A549 (cell line): ENCODE measurements around the gene TGFBR1. TPM values are rescaled to one million over a fixed set of nuclear protein-coding genes. Genes with fewer than 3 reads are reported as not detected.

Experiments
- ATAC-seq, 2 experiments: fragments of 200-7000 bp in 1 of 2; fragments of >200 bp in 1 of 2; cut with Nextera tagmentation in 1 of 2; cut with Tn5 transposase in 1 of 2; 3 replicates each; pipeline versions ENCODE4 v1.8.0 to v1.9.1; 2018 to 2020; ENCODE audit warnings: mild to moderate bottlenecking in 1 of 2, moderate library complexity in 1 of 2
- CTCF ChIA-PET: fragments of 300-600 bp; sonication (Branson Sonifier 250); formaldehyde crosslinking; extraction: SDS; loops from one replicate; lab custom pipeline; 2021; ENCODE audit warnings: antibody characterized with exemption, inconsistent platforms; lab: Yijun Ruan, JAX
- POLR2A ChIA-PET: fragments of 350-600 bp; formaldehyde crosslinking; extraction: SDS; loops from one replicate; lab custom pipeline; 2021; ENCODE audit warnings: antibody characterized with exemption, inconsistent platforms; lab: Yijun Ruan, JAX
- DNase-seq, 2 experiments: peaks; one replicate each; pipeline versions ENCODE4 v3.0.0 to v3.0.0-alpha.2; 2011 to 2016; ENCODE audit warnings: low read depth in 1 of 2, low spot score in 1 of 2
- FAIRE-seq: peaks from 2 replicates; lab custom pipeline; 2011; peaks lifted over from hg19 to GRCh38; lab: Jason Lieb, UNC
- H3K27ac ChIP-seq, 2 experiments: fragments of >200 bp; sonication (Bioruptor Twin); formaldehyde crosslinking; 3 replicates each; pipeline ENCODE4 v1.5.1; 2016 to 2017
- H3K4me1 ChIP-seq: fragments of >200 bp; sonication (Bioruptor Twin); formaldehyde crosslinking; 3 replicates; pipeline ENCODE4 v1.6.1; 2016
- H3K4me2 ChIP-seq: fragments of >200 bp; sonication (Bioruptor Twin); formaldehyde crosslinking; 3 replicates; pipeline ENCODE4 v1.6.1; 2016
- H3K4me3 ChIP-seq: fragments of >200 bp; sonication (Bioruptor Twin); formaldehyde crosslinking; 3 replicates; pipeline ENCODE4 v1.5.1; 2016
- H3K9me3 ChIP-seq: fragments of >200 bp; sonication (Bioruptor Twin); formaldehyde crosslinking; 3 replicates; pipeline ENCODE4 v1.6.1; 2016
- BHLHE40 ChIP-seq: IDR thresholded peaks from 2 replicates; pipeline ENCODE4 v1.6.1; 2012; ENCODE audit warnings: low read depth, low read length, inconsistent platforms
- CBX2 ChIP-seq: fragments of 200-600 bp; sonication (generic); IDR thresholded peaks from 2 replicates; pipeline ENCODE4 v1.6.1; 2016; ENCODE audit warnings: low read depth, mild to moderate bottlenecking, borderline replicate concordance
- CEBPB ChIP-seq, 2 experiments: fragments of >200 bp in 1 of 2; sonication (Bioruptor Twin) in 1 of 2; formaldehyde crosslinking in 1 of 2; IDR thresholded peaks; 2 replicates each; pipeline ENCODE4 v1.6.1; 2012 to 2016
- CHD2 ChIP-seq: fragments of 150-350 bp; IDR thresholded peaks from 2 replicates; pipeline ENCODE4 v1.6.1; 2014; ENCODE audit warnings: low read length; ENCODE audit not compliant: partially characterized antibody
- CHD4 ChIP-seq: fragments of 200-600 bp; sonication (generic); IDR thresholded peaks from 2 replicates; pipeline ENCODE4 v1.6.1; 2016; ENCODE audit warnings: antibody characterized with exemption, mild to moderate bottlenecking, borderline replicate concordance
- EHF ChIP-seq: fragments of 250-450 bp; sonication (Bioruptor Pico); IDR thresholded peaks from 2 replicates; pipeline ENCODE4 v1.5.0; 2020; ENCODE audit warnings: mild to moderate bottlenecking
- ESRRA ChIP-seq: fragments of 150-350 bp; IDR thresholded peaks from 2 replicates; pipeline ENCODE4 v1.6.1; 2014; ENCODE audit warnings: mild to moderate bottlenecking, low read length, borderline replicate concordance
- FOXS1 ChIP-seq: fragments of 250-450 bp; sonication (Bioruptor Pico); IDR thresholded peaks from 2 replicates; pipeline ENCODE4 v1.5.0; 2020; ENCODE audit warnings: mild to moderate bottlenecking, moderate library complexity
- GATA3 ChIP-seq: IDR thresholded peaks from 2 replicates; pipeline ENCODE4 v1.6.1; 2012; ENCODE audit warnings: borderline replicate concordance
- HEYL ChIP-seq: fragments of 250-450 bp; sonication (Bioruptor Pico); IDR thresholded peaks from 2 replicates; pipeline ENCODE4 v1.8.0; 2021; ENCODE audit warnings: mild to moderate bottlenecking, moderate library complexity
- HOXB5 ChIP-seq: fragments of 250-450 bp; sonication (Bioruptor Pico); IDR thresholded peaks from 2 replicates; pipeline ENCODE4 v1.5.0; 2020; ENCODE audit warnings: mild to moderate bottlenecking, moderate library complexity
- JUN ChIP-seq, 2 experiments: fragments of >200 bp; sonication (Bioruptor Twin); formaldehyde crosslinking; IDR thresholded peaks; 2 replicates in 1 of 2; 3 replicates in 1 of 2; pipeline ENCODE4 v1.6.1; 2016 to 2017
- JUNB ChIP-seq: fragments of >200 bp; sonication (Bioruptor Twin); formaldehyde crosslinking; IDR thresholded peaks from 2 replicates; pipeline ENCODE4 v1.6.1; 2016
- KDM1A ChIP-seq: fragments of 200-600 bp; sonication (generic); IDR thresholded peaks from 2 replicates; pipeline ENCODE4 v1.6.1; 2016; ENCODE audit warnings: low read depth, mild to moderate bottlenecking
- KDM5A ChIP-seq: fragments of 200-600 bp; sonication (generic); IDR thresholded peaks from 2 replicates; pipeline ENCODE4 v1.6.1; 2016; ENCODE audit warnings: antibody characterized with exemption, mild to moderate bottlenecking
- NFE2L2 ChIP-seq: fragments of 150-350 bp; conservative IDR thresholded peaks from 2 replicates; pipeline ENCODE4 v1.6.1; 2014; ENCODE audit warnings: low read length
- POLR2AphosphoS2 ChIP-seq: conservative IDR thresholded peaks from 2 replicates; pipeline ENCODE4 v1.6.1; 2012; ENCODE audit warnings: low read length, improper control_type of control experiment, inconsistent platforms
- RFX5 ChIP-seq: fragments of 450-650 bp; IDR thresholded peaks from 2 replicates; pipeline ENCODE4 v1.7.1; 2014; ENCODE audit warnings: antibody characterized with exemption, mild to moderate bottlenecking, moderate library complexity
- RNF2 ChIP-seq: fragments of 200-600 bp; sonication (generic); IDR thresholded peaks from 2 replicates; pipeline ENCODE4 v1.6.1; 2016; ENCODE audit warnings: low read depth, mild to moderate bottlenecking, antibody characterized with exemption, moderate library complexity, borderline replicate concordance
- SMC3 ChIP-seq: fragments of >200 bp; sonication (Bioruptor Twin); formaldehyde crosslinking; IDR thresholded peaks from 3 replicates; pipeline ENCODE4 v1.6.1; 2018; ENCODE audit warnings: inconsistent platforms
- SREBF2 ChIP-seq: fragments of 450-650 bp; IDR thresholded peaks from 2 replicates; pipeline ENCODE4 v1.6.1; 2014; ENCODE audit warnings: mild to moderate bottlenecking, moderate library complexity
- TP53 ChIP-seq: fragments of 250-450 bp; sonication (Bioruptor Pico); IDR thresholded peaks from 2 replicates; pipeline ENCODE4 v1.5.0; 2021; ENCODE audit warnings: mild to moderate bottlenecking, moderate library complexity
- ZFP36 ChIP-seq: fragments of 450-650 bp; IDR thresholded peaks from 2 replicates; pipeline ENCODE4 v1.6.1; 2014; ENCODE audit warnings: borderline replicate concordance; ENCODE audit not compliant: partially characterized antibody
- ZNF302 ChIP-seq: fragments of 250-450 bp; sonication (Bioruptor Pico); IDR thresholded peaks from 2 replicates; pipeline ENCODE4 v1.9.0; 2021; ENCODE audit warnings: inconsistent platforms, mild to moderate bottlenecking, moderate library complexity
- WGBS: methylation state at CpG from one replicate; pipeline ENCODE4 v1.1.6; 2017; ENCODE audit errors: missing lambda C conversion rate; 5-methylcytosine and 5-hydroxymethylcytosine counted together
- polyA plus RNA-seq, 4 experiments: library from polyadenylated mRNA; depleted of rRNA in 3 of 4; stranded (reverse); fragments of >200 nt; fragmentation: RNase III in 1 of 4; extraction: RNeasy Plus Mini Kit Qiagen cat#74134 plus additional on column Dnase treatment in 1 of 4; gene quantifications; 2 replicates in 3 of 4; 3 replicates in 1 of 4; pipeline ENCODE4 v1.2.3, GENCODE V29; 2011 to 2017
- TF ChIP-seq, protein P1 (sequence below): IDR thresholded peaks from 2 replicates; pipeline ENCODE4 v1.6.1; 2012; ENCODE audit warnings: low read depth, borderline replicate concordance
- TF ChIP-seq, protein P2 (sequence below): fragments of 250-450 bp; sonication (Bioruptor Pico); IDR thresholded peaks from 2 replicates; pipeline ENCODE4 v1.5.0; 2021; ENCODE audit warnings: mild to moderate bottlenecking, moderate library complexity, borderline replicate concordance
- TF ChIP-seq, protein P3 (sequence below): fragments of >200 bp; sonication (Bioruptor Twin); formaldehyde crosslinking; IDR thresholded peaks from 3 replicates; pipeline ENCODE4 v1.6.1; 2016
- TF ChIP-seq, protein P4 (sequence below): fragments of >200 bp; sonication (Bioruptor Twin); formaldehyde crosslinking; IDR thresholded peaks from 3 replicates; pipeline ENCODE4 v1.5.1; 2016

The TGFBR1 gene
- polyA plus RNA-seq, 2 of the 4 experiments (the other 2 are of a cell fraction), result 25.8 to 45.5 TPM

DNA sequence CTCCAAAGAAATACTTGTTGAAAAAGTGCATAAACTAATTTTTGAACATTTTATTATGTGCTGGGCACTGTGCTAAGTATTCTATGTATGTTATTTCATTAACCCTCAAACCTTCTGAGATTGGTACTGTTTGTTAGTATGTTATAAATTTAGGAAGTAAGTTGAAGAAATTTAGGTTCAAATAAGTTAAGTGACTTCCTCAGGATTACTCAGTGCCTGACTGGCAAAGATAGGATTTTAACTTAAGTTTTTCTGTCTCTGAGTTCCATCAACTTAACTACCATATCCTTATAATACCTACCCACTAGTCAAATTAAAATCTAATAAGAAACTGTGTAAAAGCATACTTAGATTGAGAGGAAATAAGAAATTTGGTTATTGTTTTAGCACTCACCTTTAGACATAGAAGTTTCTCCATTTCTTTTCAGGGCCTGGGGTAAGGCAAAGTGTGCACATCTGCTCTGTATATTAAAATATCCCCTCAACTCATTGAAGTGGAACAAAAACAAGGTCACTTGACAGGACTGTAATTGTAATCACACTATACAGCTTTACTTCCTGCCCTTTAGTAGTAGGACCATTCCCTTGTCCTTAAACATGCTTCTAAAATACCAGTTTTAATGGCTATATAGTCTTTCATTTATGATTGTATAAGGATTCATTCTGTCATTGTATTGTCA lies 15.2 kb downstream of the TGFBR1 start:
- Histone ChIP-seq H3K9me3 (no peaks in the 10 kb centered on the region), H3K4me1 (peaks cover 7% of the 10 kb centered on the region; the same call in 1 of the 3 replicates), H3K27ac (no peak overlapping the region), H3K4me3 (no peak overlapping the region), H3K4me2 (no peak overlapping the region)
- no peak for ATAC-seq
- no peak for FAIRE-seq
- ChIA-PET POLR2A (no interaction called here), CTCF (interaction anchor here (0.8 to 1.1 kb wide), 2 partner anchors 122 to 272 kb away, joined by 3 read pairs; no protein-coding TSS in a partner anchor)
- TF ChIP-seq JUNB, result no peak
- TF ChIP-seq RNF2, result no peak
- no peak for TF ChIP-seq CHD4
- TF ChIP-seq HOXB5 (CRISPR knock-in tag), result no peak
- TF ChIP-seq, protein P1, sequence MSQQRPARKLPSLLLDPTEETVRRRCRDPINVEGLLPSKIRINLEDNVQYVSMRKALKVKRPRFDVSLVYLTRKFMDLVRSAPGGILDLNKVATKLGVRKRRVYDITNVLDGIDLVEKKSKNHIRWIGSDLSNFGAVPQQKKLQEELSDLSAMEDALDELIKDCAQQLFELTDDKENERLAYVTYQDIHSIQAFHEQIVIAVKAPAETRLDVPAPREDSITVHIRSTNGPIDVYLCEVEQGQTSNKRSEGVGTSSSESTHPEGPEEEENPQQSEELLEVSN, result no peak
- no peak for TF ChIP-seq RFX5
- no peak for TF ChIP-seq KDM5A
- TF ChIP-seq, protein P2, sequence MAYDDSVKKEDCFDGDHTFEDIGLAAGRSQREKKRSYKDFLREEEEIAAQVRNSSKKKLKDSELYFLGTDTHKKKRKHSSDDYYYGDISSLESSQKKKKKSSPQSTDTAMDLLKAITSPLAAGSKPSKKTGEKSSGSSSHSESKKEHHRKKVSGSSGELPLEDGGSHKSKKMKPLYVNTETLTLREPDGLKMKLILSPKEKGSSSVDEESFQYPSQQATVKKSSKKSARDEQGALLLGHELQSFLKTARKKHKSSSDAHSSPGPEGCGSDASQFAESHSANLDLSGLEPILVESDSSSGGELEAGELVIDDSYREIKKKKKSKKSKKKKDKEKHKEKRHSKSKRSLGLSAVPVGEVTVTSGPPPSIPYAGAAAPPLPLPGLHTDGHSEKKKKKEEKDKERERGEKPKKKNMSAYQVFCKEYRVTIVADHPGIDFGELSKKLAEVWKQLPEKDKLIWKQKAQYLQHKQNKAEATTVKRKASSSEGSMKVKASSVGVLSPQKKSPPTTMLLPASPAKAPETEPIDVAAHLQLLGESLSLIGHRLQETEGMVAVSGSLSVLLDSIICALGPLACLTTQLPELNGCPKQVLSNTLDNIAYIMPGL (CRISPR knock-in tag), result no peak
- no peak for TF ChIP-seq EHF (CRISPR knock-in tag)
- no peak for TF ChIP-seq BHLHE40
- TF ChIP-seq JUN (IDR thresholded peaks at IDR 0.05), result no peak
- TF ChIP-seq, protein P3, sequence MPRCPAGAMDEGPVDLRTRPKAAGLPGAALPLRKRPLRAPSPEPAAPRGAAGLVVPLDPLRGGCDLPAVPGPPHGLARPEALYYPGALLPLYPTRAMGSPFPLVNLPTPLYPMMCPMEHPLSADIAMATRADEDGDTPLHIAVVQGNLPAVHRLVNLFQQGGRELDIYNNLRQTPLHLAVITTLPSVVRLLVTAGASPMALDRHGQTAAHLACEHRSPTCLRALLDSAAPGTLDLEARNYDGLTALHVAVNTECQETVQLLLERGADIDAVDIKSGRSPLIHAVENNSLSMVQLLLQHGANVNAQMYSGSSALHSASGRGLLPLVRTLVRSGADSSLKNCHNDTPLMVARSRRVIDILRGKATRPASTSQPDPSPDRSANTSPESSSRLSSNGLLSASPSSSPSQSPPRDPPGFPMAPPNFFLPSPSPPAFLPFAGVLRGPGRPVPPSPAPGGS, result no peak
- TF ChIP-seq, protein P4, sequence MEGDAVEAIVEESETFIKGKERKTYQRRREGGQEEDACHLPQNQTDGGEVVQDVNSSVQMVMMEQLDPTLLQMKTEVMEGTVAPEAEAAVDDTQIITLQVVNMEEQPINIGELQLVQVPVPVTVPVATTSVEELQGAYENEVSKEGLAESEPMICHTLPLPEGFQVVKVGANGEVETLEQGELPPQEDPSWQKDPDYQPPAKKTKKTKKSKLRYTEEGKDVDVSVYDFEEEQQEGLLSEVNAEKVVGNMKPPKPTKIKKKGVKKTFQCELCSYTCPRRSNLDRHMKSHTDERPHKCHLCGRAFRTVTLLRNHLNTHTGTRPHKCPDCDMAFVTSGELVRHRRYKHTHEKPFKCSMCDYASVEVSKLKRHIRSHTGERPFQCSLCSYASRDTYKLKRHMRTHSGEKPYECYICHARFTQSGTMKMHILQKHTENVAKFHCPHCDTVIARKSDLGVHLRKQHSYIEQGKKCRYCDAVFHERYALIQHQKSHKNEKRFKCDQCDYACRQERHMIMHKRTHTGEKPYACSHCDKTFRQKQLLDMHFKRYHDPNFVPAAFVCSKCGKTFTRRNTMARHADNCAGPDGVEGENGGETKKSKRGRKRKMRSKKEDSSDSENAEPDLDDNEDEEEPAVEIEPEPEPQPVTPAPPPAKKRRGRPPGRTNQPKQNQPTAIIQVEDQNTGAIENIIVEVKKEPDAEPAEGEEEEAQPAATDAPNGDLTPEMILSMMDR, result no peak
- TF ChIP-seq KDM1A, result no peak
- no peak for TF ChIP-seq TP53 (CRISPR knock-in tag)
- TF ChIP-seq SREBF2, result no peak
- no peak for TF ChIP-seq FOXS1 (CRISPR knock-in tag)
- no peak for TF ChIP-seq CHD2
- DNase-seq, result no peak

DNA sequence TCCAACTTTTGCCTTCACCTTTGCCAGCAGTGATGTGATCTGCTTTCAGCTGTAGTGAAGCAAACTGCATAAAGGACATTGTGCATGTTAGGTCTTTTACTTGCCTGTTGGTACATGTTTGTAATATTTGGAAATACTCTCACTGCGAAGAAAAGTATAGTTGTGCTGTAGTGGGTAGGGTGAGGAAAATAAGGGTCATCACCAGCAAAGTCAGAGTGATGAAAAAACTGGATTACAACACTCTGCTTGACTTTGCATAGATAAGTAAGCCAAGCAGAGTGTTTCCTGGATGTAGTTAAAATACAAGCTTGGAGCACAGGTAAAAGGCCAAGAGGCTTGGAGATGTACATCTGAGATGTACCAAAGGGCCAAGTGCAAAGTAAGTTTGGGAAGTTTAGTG lies 16.7 kb downstream of the TGFBR1 start:
- Histone ChIP-seq H3K27ac (no peak overlapping the region), H3K4me2 (no peak overlapping the region), H3K4me3 (no peak overlapping the region), H3K4me1 (peaks cover 9% of the 10 kb centered on the region; the same call in 2 of the 3 replicates), H3K9me3 (no peaks in the 10 kb centered on the region)
- POLR2A ChIA-PET, result no interaction called here
- FAIRE-seq (no peak), ATAC-seq (no peak), DNase-seq (no peak)
- CTCF ChIA-PET, result interaction anchor here (1.1 to 2.1 kb wide), 2 partner anchors 19 to 273 kb away, joined by 3 to 13 read pairs; no protein-coding TSS in a partner anchor
- WGBS, result 86% methylated on average over 1 of the region's 1 CpG
- no peak for TF ChIP-seq POLR2AphosphoS2
- TF ChIP-seq HEYL (CRISPR knock-in tag), result no peak
- TF ChIP-seq ESRRA, result no peak
- TF ChIP-seq CHD4, result no peak
- no peak for TF ChIP-seq SREBF2
- TF ChIP-seq BHLHE40, result no peak
- TF ChIP-seq, protein P4, result no peak
- TF ChIP-seq CBX2, result no peak
- TF ChIP-seq GATA3, result no peak
- TF ChIP-seq TP53 (CRISPR knock-in tag), result no peak
- TF ChIP-seq SMC3, result no peak
- TF ChIP-seq JUN (IDR thresholded peaks at IDR 0.05), result no peak
- no peak for TF ChIP-seq ZFP36
- TF ChIP-seq CEBPB (IDR thresholded peaks at IDR 0.05), result no peak
- no peak for TF ChIP-seq NFE2L2
- TF ChIP-seq HOXB5 (CRISPR knock-in tag), result no peak
- TF ChIP-seq CHD2, result no peak
- no peak for TF ChIP-seq EHF (CRISPR knock-in tag)
- no peak for TF ChIP-seq ZNF302 (CRISPR knock-in tag)
